SW480 (cell line): Measurements from ENCODE around the gene ZNF778.
"Not testable (repeated sequence)": the region's sequence is repeated elsewhere in the genome, so short reads cannot be mapped to it uniquely, and the experiment has no call there.

Source experiments
- DNase-seq: peaks from one replicate; pipeline ENCODE4 v3.0.0-alpha.2; 2016; ENCODE audit warnings: low spot score

The ZNF778 gene

DNA sequence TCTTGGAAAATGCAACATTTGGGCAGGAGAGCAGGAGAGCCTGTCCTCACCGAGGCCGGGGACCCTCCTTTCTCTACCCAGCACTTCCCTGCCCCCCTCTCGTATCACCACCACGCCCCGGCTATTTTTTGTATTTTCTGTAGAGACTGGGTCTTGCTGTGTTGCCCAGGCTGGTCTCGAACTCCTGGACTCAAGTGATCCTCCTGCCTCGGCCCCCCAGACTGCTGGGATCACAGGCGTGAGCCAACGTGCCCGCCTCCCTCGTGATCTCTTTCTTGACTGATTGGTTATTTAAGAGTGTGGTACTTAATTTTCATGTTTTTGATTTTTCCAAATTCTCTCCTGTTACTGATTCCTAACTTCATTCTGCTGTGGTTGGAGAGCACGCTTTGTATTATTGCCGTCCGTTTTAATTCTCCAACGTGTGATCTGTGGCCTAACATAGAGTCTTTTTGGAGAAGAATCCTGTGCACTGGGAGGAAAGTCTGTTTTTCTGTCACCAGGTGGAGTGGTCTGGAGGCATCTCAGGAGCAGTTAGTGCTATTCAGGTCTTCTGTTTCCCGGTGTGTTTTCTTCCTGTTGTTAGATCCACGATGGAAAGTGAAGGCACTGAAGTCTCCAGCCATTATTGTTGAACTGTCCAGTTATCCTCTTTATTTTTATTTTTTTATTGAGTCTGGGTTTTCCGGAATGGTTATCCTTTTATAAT, 40.4 kb downstream of the ZNF778 start:
- DNase-seq = no peak

DNA sequence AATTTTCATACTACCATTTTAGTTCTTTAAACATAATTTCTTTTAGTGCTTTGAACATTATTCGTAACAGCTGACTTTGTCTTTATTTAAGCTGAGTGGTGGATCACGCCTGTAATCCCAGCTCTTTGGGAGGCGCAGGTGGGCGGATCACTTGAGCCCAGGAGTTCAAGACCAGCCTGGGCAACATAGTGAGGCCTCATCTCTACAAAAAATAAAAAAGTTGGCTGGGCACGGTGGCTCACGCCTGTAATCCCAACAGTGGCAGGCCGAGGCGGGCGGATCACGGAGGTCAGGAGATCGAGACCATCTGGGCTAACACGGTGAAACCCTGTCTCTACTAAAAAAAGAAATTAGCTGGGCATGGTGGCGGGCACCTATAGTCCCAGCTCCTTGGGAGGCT, 42.4 kb downstream of the ZNF778 start:
- not testable (repeated sequence) for DNase-seq

DNA sequence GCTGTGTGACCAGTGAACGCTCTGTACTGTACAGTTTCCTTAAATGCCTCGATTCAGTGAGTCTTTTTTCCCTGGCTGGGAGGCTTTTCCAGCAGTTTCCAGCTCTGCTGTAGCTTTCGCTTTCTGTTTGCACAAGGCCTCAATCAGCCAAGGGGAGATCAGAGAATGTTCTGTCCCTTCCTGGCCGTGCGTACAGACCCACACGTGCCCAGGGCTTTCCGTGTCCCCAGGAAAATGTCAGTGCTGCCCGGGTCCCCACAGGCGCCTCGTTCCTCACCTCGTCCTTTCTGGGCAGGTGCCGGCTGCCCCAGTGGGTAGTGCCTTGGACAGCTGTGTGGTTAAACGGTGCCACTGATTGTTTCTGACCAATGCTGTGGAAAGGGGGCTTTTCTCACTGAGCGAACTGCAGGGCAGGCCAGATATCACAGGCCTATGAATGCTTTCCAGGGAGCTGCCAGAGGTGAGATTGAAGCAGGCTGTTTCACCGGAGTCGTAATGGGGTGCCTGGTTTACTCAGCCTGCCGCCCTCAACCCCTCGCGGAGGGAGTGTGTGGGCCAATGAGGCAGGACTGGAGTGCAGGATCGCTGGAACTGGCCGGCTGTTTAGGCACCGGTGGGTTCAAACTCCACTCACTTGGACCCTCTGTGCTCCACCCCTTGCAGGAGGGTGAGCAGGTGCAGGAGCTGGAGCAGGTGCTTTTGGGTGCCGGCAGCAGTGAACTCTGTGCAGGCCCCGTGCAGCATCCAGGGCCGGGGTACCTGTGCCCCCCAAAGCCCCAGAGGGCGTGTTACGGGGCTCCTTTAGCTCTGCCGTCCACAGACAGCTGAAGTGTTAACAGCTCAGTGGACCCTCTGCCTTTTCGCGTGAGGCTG, 44.4 kb downstream of the ZNF778 start:
- no peak for DNase-seq

DNA sequence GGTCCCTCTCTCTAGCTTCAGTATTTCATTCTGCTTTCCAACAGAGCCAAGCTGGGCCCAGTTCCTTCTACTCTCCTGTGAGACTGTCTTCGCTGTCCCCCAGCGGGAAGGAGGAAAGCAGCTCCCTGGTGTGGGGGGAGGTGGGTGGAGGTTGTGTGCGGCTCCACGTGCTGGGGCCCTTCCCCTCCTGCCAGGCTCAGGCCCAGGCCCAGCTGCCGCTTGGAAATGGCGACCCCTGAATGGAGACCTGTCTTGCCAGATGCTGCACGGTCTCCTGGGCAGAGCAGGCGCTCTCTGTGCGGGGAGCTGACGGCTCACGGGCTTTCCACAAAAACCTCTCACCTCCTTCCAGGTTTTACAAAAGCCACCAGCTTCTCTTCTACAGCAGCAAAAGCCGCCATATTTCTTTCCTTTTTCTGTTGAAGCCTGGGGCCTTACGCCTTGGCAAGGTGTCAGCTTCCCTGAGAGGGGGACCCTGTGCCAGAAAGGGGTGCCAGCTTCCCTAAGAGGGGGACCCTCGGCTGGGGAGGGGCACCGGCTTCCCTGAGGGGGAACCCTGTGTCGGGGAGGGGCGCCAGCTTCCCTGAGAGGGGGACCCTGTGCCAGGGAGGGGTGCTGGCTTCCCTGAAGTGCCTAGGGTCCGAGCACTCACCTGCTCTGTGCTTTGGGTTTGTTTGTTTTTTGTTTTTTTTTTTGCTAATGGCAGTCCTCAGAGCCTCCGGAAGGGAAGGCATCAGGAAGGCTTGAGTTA, 47.5 kb downstream of the ZNF778 start:
- no peak for DNase-seq

DNA sequence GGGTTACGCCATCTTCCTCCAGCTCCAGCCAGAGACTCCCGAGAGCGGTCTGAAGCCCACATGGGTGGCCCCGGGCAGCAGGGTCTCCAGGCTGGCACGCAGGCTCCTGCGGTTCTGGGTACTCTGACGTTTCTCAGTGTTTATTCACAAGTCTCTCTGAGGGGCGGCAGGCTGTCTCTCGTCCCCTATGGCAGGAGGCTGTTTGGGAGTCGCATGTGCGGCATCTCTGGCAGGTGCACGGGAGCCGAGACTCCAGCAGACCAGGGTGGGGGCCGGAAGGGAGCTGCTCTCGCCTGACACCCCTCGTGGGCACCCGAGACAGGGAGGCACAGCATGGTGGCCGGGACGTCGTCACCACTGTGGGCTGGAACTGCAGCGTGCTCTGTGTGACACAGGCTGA, 48.1 kb downstream of the ZNF778 start:
- no peak for DNase-seq

DNA sequence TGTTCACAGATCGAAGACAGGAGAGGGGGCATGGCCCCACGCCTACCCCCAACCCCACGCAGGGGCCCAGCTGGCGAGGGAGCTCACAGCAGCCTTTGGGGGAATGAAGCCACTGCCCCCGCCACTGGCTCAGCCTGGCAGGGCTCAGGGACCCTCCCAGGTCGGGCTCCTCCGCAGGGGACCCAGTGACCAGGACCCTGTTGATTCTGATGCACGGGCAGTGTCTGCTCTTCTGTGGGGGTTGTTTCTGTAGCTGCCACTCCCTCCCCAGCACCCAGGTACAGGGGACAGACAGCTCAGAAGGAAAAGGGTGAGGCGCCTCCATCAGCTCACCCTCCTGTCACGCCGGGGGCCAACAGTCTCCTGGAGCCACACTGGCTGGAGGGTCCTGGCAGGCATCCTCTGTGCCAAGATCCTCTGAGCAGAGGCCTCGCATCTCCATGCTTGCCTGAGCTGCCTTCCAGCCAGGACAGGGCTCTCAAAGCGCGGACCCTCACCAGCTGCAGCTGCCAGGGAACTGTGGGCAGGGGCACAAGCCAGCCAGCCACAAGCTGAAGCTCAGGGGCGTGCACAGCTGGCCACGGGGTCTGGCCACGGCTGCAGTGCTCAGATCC, 49.1 kb downstream of the ZNF778 start:
- DNase-seq = no peak

DNA sequence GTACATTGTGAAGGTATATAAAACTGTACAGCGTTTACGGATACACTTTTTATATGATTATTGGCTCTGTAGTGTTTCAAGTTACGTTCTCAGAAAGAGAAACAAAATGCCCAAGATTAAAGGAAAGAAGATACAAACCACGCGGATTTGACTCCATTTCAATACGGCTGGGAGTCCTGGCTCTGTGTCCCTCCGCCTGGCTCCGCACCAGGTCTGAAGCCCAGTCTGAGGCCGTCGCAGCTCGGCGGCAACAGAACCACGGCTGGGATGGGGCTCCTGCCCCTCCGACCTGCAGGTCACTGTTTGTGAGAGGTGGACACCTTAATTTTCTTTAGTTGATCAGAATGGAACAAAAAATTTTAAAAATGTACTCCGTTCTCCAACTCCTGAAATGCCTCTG, 50.2 kb downstream of the ZNF778 start:
- not testable (repeated sequence) for DNase-seq

DNA sequence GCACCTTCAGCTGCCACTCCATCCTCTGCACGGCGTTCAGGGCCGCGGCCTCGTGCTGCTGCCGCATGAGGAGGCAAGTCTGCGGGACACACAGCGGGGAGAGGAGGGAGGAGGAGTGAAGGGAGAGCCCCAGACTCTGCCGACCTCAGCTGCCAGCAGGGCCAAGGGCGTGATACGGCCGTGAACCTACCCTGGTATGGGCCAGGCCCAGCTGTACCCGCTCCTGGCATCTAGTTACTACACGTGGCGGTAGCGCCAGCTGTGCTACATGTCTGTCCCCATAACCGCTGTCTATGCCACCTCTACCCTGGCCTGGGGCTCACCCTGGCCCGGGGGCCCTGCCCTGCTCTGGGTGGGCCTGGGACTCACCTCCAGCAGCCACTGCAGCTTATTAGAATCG, 51.1 kb downstream of the ZNF778 start:
- DNase-seq = no peak

DNA sequence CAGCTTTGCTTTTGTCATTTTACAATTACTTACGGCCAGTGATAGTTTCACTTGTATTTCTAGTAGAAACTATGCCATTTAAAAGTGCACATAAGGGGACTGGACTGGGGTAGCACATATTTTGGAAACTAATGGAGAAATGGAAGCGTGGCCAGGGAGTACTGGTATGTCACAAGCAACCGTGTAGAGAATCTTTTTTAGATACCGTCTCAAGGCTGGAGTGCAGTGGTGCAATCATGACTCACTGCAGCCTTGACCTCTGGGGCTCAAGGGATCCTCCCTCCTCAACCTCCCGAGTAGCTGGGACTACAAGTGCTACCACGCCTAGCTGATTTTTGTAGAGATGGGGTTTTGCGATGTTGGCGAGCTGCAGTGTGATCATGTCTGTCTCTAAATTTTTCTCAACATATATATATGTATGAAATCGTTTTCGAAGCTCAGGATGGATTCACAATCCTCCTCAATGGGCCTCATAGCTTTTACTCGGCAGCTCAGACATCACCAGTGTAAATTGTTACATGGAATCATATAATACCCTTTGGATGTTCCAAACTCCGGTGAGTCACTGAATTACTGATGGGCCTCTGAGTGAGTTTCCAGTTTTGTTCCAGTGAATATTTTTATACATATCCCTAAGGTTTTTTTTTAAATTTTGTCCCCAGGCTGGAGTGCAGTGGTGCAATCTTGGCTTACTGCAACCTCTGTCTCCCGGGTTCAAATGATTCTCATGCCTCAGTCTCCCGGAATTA, 51.7 kb downstream of the ZNF778 start:
- no peak for DNase-seq

DNA sequence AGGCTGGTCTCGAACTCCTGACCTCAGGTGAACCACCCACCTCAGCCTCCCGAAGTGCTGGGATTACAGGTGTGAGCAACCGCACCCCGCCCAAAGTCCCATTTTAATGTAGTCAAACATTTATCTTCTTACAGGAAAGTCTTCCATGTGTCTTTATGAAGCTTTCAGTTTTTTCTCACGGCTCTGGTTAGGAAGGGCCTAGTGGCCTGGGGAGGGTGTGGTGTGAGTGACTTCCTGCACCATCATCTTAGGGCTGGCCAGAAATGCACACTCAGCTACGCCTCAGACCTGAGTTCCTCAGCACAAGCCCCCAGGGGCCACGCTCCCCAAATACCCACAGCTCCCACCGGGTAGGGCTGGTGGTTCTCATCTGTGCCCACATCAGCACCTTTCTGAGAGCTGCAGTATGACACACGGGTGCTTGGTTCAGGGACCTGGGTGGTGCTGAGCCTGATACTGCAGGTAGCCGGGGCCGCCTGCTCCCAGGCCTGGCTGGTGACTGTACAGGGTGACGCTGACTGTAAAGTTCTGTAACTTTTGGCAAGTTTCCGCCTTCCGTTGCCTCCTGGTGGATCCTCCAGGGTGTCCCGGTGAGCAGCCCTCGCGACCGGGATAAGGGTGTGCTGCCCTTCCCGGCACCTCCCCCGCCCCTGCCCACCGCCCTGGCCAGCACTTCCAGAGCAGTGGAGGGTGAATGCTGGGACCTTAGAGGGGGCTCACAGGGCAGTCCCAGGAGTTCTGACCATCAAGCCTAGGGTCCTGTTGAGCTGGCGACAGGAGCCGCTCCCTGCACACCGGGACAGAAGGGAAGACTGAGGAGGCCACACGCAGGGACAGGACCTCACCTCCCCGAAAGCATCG, 52.5 kb downstream of the ZNF778 start:
- DNase-seq = no peak

DNA sequence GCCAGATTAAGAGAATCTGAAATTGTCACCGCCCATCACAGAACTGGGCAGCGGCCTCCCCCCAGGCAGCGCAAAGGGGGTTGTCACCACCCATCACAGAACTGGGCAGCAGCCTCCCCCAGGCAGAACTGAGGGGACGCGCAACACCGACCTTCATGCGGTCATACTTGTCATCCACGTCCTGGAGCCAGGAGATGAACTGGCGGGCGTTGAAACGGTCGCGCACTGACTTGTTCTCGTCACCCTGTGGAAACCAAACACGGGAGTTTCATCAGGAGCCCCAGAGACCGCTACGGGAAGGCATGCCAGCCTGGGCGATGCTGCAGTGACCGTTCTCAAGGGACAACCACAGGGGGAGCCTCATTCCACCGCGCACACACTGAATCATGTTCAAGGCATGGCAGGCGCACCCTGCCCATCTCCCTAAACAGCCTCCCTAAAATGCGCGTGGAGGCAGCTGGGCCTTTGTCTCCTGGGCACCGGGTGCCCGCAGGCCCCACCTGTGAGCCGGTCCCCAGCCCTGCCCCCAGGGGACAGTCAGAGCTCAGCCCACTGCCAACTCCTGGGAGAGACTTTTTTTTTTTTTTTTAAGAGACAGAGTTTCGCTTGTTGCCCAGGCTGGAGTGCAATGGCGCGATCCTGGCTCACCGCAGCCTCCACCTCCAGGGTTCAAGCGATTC, 53.3 kb downstream of the ZNF778 start:
- no peak for DNase-seq

DNA sequence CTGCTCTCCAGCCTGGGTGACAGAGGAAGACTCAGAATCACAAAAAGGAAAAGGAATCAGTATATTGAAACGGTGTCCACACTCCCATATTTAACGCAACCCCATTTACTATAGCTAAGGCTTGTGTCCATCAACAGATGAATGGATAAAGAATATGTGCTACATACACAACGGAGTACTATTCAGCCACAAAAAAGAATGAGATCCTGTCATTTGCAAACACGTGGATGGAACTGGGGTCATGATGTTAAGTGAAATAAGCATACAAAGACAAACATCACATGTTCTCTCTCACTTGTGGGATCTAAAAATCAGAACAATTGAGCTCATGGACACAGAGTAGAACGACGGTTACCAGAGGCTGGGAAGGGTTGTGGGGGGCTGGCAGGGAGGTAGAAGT, 55.1 kb downstream of the ZNF778 start:
- no peak for DNase-seq

DNA sequence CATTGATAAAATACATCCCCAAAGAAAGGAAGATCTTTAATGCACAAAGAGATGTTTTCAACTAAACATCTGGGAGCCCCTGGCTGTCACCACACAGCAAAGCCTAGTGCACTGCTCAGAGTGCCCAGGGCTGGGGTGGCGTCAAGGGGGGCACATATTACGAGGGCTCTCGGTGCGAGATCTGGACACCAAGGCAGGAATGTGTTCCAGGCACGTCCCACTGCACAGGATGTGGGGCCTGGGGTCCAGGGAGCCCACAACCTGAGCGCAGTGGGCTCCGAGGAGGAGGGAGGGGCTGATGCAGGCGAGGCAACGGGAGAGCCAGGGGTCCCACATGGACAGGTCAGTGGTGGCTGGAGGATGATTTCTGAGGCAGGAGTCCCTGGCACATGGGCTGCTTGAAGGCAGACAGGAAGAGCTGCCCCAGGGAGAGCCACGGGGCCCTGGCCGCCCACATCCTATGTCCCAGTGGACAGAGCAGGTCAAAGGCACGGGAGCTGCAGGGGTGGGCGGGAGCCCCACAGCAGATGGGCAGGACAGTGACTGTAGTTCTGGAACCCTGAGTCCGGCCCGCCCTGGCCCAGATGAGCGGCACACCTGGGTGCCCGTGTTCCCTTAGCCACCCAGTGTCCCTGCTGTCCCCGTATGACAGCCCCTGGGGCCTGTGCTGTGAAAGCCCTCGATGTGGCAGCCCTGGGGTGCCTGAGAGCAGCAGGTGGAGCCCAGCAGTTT, 56.4 kb downstream of the ZNF778 start:
- no peak for DNase-seq

DNA sequence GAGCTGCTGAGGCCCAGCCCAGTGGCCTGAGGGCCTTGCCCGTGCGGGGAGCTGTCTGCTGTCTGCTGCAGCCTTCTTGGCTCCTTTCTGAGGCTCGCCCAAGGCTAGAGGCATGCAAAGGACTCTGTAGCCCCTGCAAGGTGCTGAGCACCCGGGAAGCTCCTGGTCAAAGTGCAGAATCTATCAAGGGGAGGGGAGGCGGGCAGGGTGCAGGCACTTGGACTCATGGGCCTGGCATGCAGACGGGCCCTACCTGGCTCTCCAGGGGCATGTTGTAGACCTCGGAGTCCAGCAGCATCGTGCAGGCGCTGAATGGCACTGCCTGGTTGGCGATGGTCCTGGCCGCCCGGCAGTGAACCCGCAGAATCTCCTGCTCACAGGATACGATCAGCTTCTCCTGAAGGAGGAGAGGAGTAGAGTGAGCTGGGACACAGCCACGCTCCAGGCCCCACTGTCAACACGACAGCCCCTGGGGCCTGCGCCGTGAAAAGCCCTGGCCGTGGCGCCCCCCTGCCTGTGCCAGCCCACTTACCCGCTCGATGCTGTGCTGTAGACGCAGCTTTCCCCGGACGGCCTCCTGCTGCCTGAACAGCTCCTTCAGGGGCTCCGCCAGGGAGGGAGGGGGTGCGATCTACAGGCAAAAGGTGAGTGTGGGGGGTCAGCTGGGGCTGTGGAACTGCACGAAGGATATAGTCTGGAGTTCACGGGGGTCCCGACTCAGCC, 57.2 kb downstream of the ZNF778 start:
- no peak for DNase-seq

DNA sequence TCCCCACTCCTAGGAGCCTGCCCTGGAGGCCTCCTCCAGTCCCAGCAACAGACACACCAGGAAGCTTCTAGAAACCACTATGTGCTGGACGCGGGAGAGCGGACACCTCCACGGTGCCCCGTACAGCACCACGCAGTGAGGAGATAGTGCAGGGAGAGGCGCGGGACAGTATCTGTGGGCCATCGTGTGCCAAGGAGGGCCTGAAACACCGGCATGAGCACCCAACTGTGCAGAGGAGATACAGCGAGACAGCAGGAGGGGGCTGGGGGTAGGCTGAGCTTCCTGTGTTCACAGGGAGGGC, 57.7 kb downstream of the ZNF778 start:
- no peak for DNase-seq

DNA sequence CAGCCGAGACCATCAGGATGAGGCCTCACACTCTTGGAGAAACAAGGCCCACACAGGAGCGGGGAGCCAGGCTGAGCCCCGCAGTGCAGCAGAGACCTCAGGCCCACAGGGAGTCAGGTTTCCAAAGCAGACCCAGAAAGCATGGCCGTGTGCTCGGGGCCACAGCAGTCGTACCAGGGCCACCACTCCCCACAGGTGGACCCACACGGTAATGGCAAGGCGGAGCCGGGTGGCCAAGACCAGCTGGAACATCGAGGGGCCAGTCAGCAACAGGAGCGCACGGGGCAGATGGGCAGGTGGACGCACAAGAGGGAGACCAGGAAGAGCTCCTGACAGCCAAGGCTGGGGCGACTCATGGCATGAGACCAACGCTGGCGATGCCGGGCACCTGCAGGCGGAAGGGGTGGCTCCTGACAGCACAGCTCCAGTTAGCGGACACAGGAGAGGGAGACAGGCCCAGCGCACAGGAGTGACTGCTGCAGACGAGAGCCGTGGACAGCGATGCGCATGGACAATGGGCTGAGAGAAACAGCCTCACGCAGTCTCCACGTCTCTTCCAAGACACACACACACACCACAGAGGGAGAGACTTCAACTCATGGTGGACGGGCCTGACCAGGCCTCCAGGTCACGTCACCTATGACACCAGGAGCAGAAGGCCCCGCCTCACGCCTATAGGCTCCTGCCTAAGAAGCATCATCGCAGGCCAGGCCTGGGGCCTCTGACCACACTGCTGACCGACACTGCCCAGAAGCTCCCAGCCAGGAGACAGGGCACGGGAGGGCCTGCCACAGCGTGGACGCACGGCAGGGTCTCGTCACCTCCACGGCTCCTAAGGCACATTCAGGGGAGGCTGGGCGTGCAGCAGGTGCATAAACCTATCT, 58.6 kb downstream of the ZNF778 start:
- DNase-seq = no peak

DNA sequence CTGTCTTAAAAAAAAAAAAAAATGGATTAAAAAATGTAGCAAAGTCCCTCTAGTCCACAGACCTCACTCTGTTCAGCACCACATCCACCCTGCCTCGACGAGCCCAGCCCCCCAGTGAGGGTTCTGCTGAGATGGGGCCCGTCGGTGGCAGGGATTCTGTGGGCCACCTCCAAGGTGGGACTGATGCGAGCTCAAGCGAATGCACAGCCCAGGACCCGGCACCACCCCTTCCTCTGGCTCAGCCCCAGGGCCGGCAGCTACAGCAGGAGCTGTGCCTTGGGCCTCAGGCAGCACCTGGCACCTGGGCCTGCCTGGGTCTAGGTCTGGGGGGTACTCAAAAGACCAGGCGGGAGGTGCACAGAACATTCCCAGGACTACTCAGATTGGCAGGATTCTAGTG, 59.5 kb downstream of the ZNF778 start:
- no peak for DNase-seq
